ENCODE results near the gene MRPL30.

Gene MRPL30

DNA sequence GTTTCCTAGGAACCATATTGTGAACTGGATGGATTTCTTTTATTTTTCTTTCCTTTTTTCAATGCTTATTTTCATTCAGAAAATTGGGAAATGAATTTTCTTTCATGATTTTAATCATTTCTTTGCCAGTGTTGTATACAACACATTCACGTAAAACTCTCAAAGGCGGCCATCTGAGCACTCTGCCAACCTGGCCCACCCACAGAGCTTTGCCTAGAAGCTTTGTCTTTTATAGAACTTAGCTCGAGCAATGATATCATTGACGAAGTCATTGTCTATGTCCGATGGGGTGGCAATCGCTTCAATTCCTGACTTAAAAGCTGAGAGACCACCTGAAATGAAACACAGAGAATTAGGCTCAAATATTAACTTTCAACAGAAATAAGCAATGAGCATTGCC, 61.2 kb downstream of the MRPL30 start:
- no peak for DNase-seq (ENCODE audit: low spot score)
- TF ChIP-seq, protein P1, sequence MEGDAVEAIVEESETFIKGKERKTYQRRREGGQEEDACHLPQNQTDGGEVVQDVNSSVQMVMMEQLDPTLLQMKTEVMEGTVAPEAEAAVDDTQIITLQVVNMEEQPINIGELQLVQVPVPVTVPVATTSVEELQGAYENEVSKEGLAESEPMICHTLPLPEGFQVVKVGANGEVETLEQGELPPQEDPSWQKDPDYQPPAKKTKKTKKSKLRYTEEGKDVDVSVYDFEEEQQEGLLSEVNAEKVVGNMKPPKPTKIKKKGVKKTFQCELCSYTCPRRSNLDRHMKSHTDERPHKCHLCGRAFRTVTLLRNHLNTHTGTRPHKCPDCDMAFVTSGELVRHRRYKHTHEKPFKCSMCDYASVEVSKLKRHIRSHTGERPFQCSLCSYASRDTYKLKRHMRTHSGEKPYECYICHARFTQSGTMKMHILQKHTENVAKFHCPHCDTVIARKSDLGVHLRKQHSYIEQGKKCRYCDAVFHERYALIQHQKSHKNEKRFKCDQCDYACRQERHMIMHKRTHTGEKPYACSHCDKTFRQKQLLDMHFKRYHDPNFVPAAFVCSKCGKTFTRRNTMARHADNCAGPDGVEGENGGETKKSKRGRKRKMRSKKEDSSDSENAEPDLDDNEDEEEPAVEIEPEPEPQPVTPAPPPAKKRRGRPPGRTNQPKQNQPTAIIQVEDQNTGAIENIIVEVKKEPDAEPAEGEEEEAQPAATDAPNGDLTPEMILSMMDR (IDR thresholded peaks at IDR 0.05; ENCODE audit: borderline replicate concordance, control extremely low read depth, extremely low read depth, insufficient read depth, missing control alignments): no peak
- in situ Hi-C loops (cut with MboI; ENCODE audit: low sequenced_read_pairs, unreplicated experiment): no loop called here

All from GM13976 (cell line).